Measurements from ENCODE around the gene SLC26A6. TPM values are rescaled to one million over a fixed set of nuclear protein-coding genes. Genes with fewer than 3 reads are reported as not detected.

The SLC26A6 gene
- polyA plus RNA-seq, 1 donor from 2014 or later = 23.6 TPM

DNA sequence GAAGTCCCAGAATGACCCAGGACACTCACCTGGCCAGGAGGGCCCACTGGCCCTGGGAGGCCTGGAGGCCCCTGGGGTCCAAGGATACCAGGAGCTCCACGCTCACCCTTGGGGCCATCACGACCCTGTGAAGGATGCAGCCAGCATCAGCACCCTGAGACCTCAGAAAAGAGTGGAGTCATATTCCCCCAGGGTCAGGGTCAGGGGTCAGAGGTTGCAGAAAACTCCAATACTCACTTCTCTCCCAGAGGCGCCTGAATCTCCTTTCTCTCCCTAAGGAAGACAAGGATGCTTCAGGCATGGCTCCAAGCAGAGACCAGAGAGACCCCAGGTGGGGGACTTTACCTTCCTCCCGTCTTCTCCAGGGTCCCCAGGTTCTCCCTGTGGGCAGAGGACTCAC is 58.6 kb downstream of the SLC26A6 start:
- H3K79me2 ChIP-seq (replicated peaks; ENCODE audit: insufficient read depth, low read length) = no peaks in the 10 kb centered on the region
- no peaks in the 10 kb centered on the region for H3F3A ChIP-seq (ENCODE audit: insufficient read depth, low read length, poor library complexity, severe bottlenecking)
- H4K20me1 ChIP-seq (ENCODE audit: insufficient read depth) = no peaks in the 10 kb centered on the region
- no peaks in the 10 kb centered on the region for H3K9me2 ChIP-seq (ENCODE audit: insufficient read depth, low read length)
- no peak for TF ChIP-seq EZH2 (IDR thresholded peaks at IDR 0.05; ENCODE audit: borderline replicate concordance, insufficient read depth, low read length, poor library complexity, severe bottlenecking)
- no peak for TF ChIP-seq POLR2AphosphoS5 (IDR thresholded peaks at IDR 0.05)
- TF ChIP-seq, protein P1, sequence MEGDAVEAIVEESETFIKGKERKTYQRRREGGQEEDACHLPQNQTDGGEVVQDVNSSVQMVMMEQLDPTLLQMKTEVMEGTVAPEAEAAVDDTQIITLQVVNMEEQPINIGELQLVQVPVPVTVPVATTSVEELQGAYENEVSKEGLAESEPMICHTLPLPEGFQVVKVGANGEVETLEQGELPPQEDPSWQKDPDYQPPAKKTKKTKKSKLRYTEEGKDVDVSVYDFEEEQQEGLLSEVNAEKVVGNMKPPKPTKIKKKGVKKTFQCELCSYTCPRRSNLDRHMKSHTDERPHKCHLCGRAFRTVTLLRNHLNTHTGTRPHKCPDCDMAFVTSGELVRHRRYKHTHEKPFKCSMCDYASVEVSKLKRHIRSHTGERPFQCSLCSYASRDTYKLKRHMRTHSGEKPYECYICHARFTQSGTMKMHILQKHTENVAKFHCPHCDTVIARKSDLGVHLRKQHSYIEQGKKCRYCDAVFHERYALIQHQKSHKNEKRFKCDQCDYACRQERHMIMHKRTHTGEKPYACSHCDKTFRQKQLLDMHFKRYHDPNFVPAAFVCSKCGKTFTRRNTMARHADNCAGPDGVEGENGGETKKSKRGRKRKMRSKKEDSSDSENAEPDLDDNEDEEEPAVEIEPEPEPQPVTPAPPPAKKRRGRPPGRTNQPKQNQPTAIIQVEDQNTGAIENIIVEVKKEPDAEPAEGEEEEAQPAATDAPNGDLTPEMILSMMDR (IDR thresholded peaks at IDR 0.05; ENCODE audit: poor library complexity, severe bottlenecking) = no peak
- no peak for TF ChIP-seq RAD21 (conservative IDR thresholded peaks at IDR 0.05)
- TF ChIP-seq SMC3 (conservative IDR thresholded peaks at IDR 0.05; ENCODE audit: poor library complexity) = no peak
- TF ChIP-seq TAF1 (IDR thresholded peaks at IDR 0.05; ENCODE audit: low read depth) = no peak
- no peak for TF ChIP-seq EP300 (conservative IDR thresholded peaks at IDR 0.05; ENCODE audit: poor library complexity, severe bottlenecking)
- no peak for TF ChIP-seq MXI1 (conservative IDR thresholded peaks at IDR 0.05; ENCODE audit: poor library complexity, severe bottlenecking)
- TF ChIP-seq, protein P2, sequence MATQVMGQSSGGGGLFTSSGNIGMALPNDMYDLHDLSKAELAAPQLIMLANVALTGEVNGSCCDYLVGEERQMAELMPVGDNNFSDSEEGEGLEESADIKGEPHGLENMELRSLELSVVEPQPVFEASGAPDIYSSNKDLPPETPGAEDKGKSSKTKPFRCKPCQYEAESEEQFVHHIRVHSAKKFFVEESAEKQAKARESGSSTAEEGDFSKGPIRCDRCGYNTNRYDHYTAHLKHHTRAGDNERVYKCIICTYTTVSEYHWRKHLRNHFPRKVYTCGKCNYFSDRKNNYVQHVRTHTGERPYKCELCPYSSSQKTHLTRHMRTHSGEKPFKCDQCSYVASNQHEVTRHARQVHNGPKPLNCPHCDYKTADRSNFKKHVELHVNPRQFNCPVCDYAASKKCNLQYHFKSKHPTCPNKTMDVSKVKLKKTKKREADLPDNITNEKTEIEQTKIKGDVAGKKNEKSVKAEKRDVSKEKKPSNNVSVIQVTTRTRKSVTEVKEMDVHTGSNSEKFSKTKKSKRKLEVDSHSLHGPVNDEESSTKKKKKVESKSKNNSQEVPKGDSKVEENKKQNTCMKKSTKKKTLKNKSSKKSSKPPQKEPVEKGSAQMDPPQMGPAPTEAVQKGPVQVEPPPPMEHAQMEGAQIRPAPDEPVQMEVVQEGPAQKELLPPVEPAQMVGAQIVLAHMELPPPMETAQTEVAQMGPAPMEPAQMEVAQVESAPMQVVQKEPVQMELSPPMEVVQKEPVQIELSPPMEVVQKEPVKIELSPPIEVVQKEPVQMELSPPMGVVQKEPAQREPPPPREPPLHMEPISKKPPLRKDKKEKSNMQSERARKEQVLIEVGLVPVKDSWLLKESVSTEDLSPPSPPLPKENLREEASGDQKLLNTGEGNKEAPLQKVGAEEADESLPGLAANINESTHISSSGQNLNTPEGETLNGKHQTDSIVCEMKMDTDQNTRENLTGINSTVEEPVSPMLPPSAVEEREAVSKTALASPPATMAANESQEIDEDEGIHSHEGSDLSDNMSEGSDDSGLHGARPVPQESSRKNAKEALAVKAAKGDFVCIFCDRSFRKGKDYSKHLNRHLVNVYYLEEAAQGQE (IDR thresholded peaks at IDR 0.05; ENCODE audit: borderline replicate concordance) = no peak
- no peak overlapping the region for H3K4me3 ChIP-seq (ENCODE audit: low read length)
- H3K27me3 ChIP-seq (ENCODE audit: insufficient read depth, low read depth, low read length) = no peaks in the 10 kb centered on the region
- H2AFZ ChIP-seq (ENCODE audit: low read depth, low read length) = no peak overlapping the region
- H3K36me3 ChIP-seq (ENCODE audit: insufficient read depth, low read length) = no peaks in the 10 kb centered on the region
- H3K4me2 ChIP-seq (ENCODE audit: low read length) = no peak overlapping the region
- H3K9me3 ChIP-seq (ENCODE audit: low read length) = no peaks in the 10 kb centered on the region
- H3K9ac ChIP-seq (ENCODE audit: low read length) = no peak overlapping the region
- no peak overlapping the region for H3K27ac ChIP-seq (ENCODE audit: low read length)

Small RNA genes within 50 kb of the gene (small RNA-seq; reads per million reads assigned to genes)
- gene AC141002.1 = 0 reads per million in 3 experiments

Other genes starting within 250 kb of the SLC26A6 start
- 134 and 148 TPM in 2 replicates for gene PLXNB1, start 205.4 kb downstream of the SLC26A6 start, polyA plus RNA-seq
- gene CCDC51, start 195.3 kb downstream of the SLC26A6 start, polyA plus RNA-seq = 27.2 and 29.0 TPM in 2 replicates
- gene TMA7, start 195.2 kb downstream of the SLC26A6 start, polyA plus RNA-seq = 1,717 and 1,747 TPM in 2 replicates
- gene ATRIP, start 188.7 kb downstream of the SLC26A6 start, polyA plus RNA-seq = 10.3 and 11.1 TPM in 2 replicates
- 121 and 142 TPM in 2 replicates for gene SHISA5, start 131.3 kb downstream of the SLC26A6 start, polyA plus RNA-seq
- 29.4 and 32.4 TPM in 2 replicates for gene PFKFB4, start 78.7 kb downstream of the SLC26A6 start, polyA plus RNA-seq
- 0.68 and 2.0 TPM in 2 replicates for gene UCN2, start 71.7 kb downstream of the SLC26A6 start, polyA plus RNA-seq
- 45.3 and 53.6 TPM in 2 replicates for gene COL7A1, start 40.1 kb downstream of the SLC26A6 start, polyA plus RNA-seq
- 267 and 333 TPM in 2 replicates for gene UQCRC1, start 25.8 kb downstream of the SLC26A6 start, polyA plus RNA-seq
- gene TMEM89, start 13.7 kb downstream of the SLC26A6 start, polyA plus RNA-seq = 0.52 TPM in 1 of 2 replicates, not detected in the other
- 54.9 and 65.5 TPM in 2 replicates for gene CELSR3, start 27.4 kb upstream of the SLC26A6 start, polyA plus RNA-seq
- 19.0 and 29.3 TPM in 2 replicates for gene NCKIPSD, start 50.5 kb upstream of the SLC26A6 start, polyA plus RNA-seq
- 451 and 480 TPM in 2 replicates for gene IP6K2, start 81.8 kb upstream of the SLC26A6 start, polyA plus RNA-seq
- 23.8 and 26.1 TPM in 2 replicates for gene PRKAR2A, start 212.4 kb upstream of the SLC26A6 start, polyA plus RNA-seq